SK-N-SH (cell line): ENCODE data around the gene CDC42BPG. TPM values are rescaled to one million over a fixed set of nuclear protein-coding genes. Genes with fewer than 3 reads are reported as not detected.

Source experiments
- CTCF ChIA-PET: fragments of 300-600, 350-600 bp; formaldehyde crosslinking; extraction: SDS; loops from one replicate; lab custom pipeline; 2021; lab: Yijun Ruan, JAX
- POLR2A ChIA-PET: fragments of 350-600 bp; sonication (Branson Sonifier 250); formaldehyde crosslinking; extraction: SDS; loops from one replicate; lab custom pipeline; 2020; ENCODE audit warnings: antibody characterized with exemption, inconsistent platforms; lab: Yijun Ruan, JAX
- DNase-seq: peaks from one replicate; pipeline ENCODE4 v3.0.0; 2012
- H2AFZ ChIP-seq: fragments of 200-600 bp; sonication (generic); 2 replicates; pipeline ENCODE4 v1.8.1; 2016; ENCODE audit warnings: antibody characterized with exemption, mild to moderate bottlenecking, low read depth
- H3F3A ChIP-seq: fragments of 200-600 bp; sonication (generic); replicated peaks from 2 replicates; pipeline ENCODE3; 2016; ENCODE audit warnings: antibody characterized with exemption, mild to moderate bottlenecking; ENCODE audit not compliant: insufficient read depth
- H3K27ac ChIP-seq, 2 experiments: fragments of 200-500 bp in 1 of 2; fragments of 200-600 bp in 1 of 2; sonication (Bioruptor generic) in 1 of 2; sonication (generic), shearing (Covaris generic) in 1 of 2; 2 replicates each; pipeline versions ENCODE4 v1.5.1 to v1.6.1; 2014 to 2016; ENCODE audit warnings: low read depth in 2 of 2, inconsistent platforms in 1 of 2, low read length in 1 of 2, mild to moderate bottlenecking in 1 of 2, mixed read lengths in 1 of 2
- H3K27me3 ChIP-seq: fragments of 200-600 bp; sonication (generic), shearing (Covaris generic); 2 replicates; pipeline ENCODE4 v1.6.1; 2016; ENCODE audit warnings: mixed run types; ENCODE audit not compliant: insufficient read depth
- H3K36me3 ChIP-seq, 2 experiments: fragments of 200-500 bp in 1 of 2; fragments of 200-600 bp in 1 of 2; sonication (Bioruptor generic) in 1 of 2; sonication (generic) in 1 of 2; replicated peaks in 1 of 2; 2 replicates each; pipeline versions ENCODE3 to v1.5.1; 2014 to 2016; ENCODE audit warnings: low read length in 1 of 2, mild to moderate bottlenecking in 1 of 2; ENCODE audit not compliant: insufficient read depth in 2 of 2, control insufficient read depth in 1 of 2
- H3K4me1 ChIP-seq, 2 experiments: fragments of 200-500 bp in 1 of 2; fragments of 200-600 bp in 1 of 2; sonication (Bioruptor generic) in 1 of 2; sonication (generic), shearing (Covaris generic) in 1 of 2; 2 replicates each; pipeline versions ENCODE4 v1.5.1 to v1.6.1; 2014 to 2016; ENCODE audit warnings: low read depth in 1 of 2, low read length in 1 of 2, mixed run types in 1 of 2; ENCODE audit not compliant: insufficient read depth in 2 of 2, control insufficient read depth in 1 of 2
- H3K4me2 ChIP-seq: fragments of 200-600 bp; sonication (generic), shearing (Covaris generic); 2 replicates; pipeline ENCODE4 v1.6.1; 2017; ENCODE audit warnings: mixed run types
- H3K4me3 ChIP-seq, 2 experiments: fragments of 200-500 bp in 1 of 2; fragments of 200-600 bp in 1 of 2; sonication (Bioruptor generic) in 1 of 2; sonication (generic), shearing (Covaris generic) in 1 of 2; 2 replicates each; pipeline versions ENCODE4 v1.5.1 to v1.8.1; 2014 to 2016; ENCODE audit warnings: low read depth in 2 of 2, inconsistent platforms in 1 of 2, low read length in 1 of 2, mild to moderate bottlenecking in 1 of 2, mixed read lengths in 1 of 2, moderate library complexity in 1 of 2
- H3K79me2 ChIP-seq: fragments of 200-600 bp; sonication (generic); 2 replicates; pipeline ENCODE4 v1.8.1; 2017; ENCODE audit warnings: mild to moderate bottlenecking; ENCODE audit not compliant: insufficient read depth
- H3K9ac ChIP-seq: fragments of 200-600 bp; sonication (generic); 2 replicates; pipeline ENCODE4 v1.6.1; 2017; ENCODE audit warnings: mixed run types
- H3K9me2 ChIP-seq: fragments of 200-600 bp; sonication (generic); 2 replicates; pipeline ENCODE4 v1.6.1; 2017; ENCODE audit warnings: mixed run types
- H3K9me3 ChIP-seq: fragments of 200-600 bp; sonication (generic); 2 replicates; pipeline ENCODE4 v1.6.1; 2017; ENCODE audit warnings: mixed run types, mild to moderate bottlenecking, moderate library complexity
- H4K20me1 ChIP-seq: fragments of 200-600 bp; sonication (generic); 2 replicates; pipeline ENCODE4 v1.6.1; 2017; ENCODE audit warnings: mild to moderate bottlenecking, mixed run types; ENCODE audit not compliant: insufficient read depth
- CHD2 ChIP-seq: fragments of 150-350 bp; IDR thresholded peaks from 2 replicates; pipeline ENCODE4 v1.6.1; 2018; ENCODE audit warnings: low read length; ENCODE audit not compliant: partially characterized antibody
- CTCF ChIP-seq: fragments of 200-600 bp; sonication (generic); IDR thresholded peaks from 2 replicates; pipeline ENCODE4 v1.6.1; 2017; ENCODE audit warnings: antibody characterized with exemption, mild to moderate bottlenecking, moderate library complexity
- ELF1 ChIP-seq: IDR thresholded peaks from 2 replicates; pipeline ENCODE4 v1.4.0; 2012
- EZH2phosphoT487 ChIP-seq: fragments of 200-600 bp; sonication (generic); IDR thresholded peaks from 2 replicates; pipeline ENCODE4 v1.6.1; 2017; ENCODE audit warnings: low read depth, mixed run types, mild to moderate bottlenecking, antibody characterized with exemption, moderate library complexity, borderline replicate concordance
- FOXJ3 ChIP-seq: sonication (generic); formaldehyde crosslinking; IDR thresholded peaks from 2 replicates; pipeline ENCODE4 v1.5.1; 2020; ENCODE audit warnings: mild to moderate bottlenecking, missing genetic modification reagents
- GABPA ChIP-seq: IDR thresholded peaks from 2 replicates; pipeline ENCODE4 v1.4.0; 2012; ENCODE audit warnings: low read depth, mild to moderate bottlenecking
- MAX ChIP-seq: IDR thresholded peaks from 2 replicates; pipeline ENCODE4 v1.4.0; 2012; ENCODE audit warnings: low read depth
- MEF2A ChIP-seq: IDR thresholded peaks from 2 replicates; pipeline ENCODE4 v1.4.0; 2012; ENCODE audit warnings: low read depth, borderline replicate concordance
- MXI1 ChIP-seq: IDR thresholded peaks from 2 replicates; pipeline ENCODE4 v1.6.1; 2012; ENCODE audit warnings: mild to moderate bottlenecking, low read depth, low read length, improper control_type of control experiment
- POLR2AphosphoS5 ChIP-seq: IDR thresholded peaks from 2 replicates; pipeline ENCODE4 v1.6.1; 2012; ENCODE audit warnings: low read depth, low read length
- RAD21 ChIP-seq: IDR thresholded peaks from 2 replicates; pipeline ENCODE4 v1.6.1; 2012; ENCODE audit warnings: mild to moderate bottlenecking, low read length
- REST ChIP-seq: IDR thresholded peaks from 2 replicates; pipeline ENCODE4 v1.6.1; 2012; ENCODE audit warnings: mild to moderate bottlenecking, low read depth, low read length, moderate library complexity
- RFX5 ChIP-seq: IDR thresholded peaks from 2 replicates; pipeline ENCODE4 v1.6.1; 2012; ENCODE audit warnings: mild to moderate bottlenecking, improper control_type of control experiment, low read length
- SMC3 ChIP-seq: IDR thresholded peaks from 2 replicates; pipeline ENCODE4 v1.6.1; 2012; ENCODE audit warnings: low read depth, low read length, improper control_type of control experiment
- TAF1 ChIP-seq: IDR thresholded peaks from 2 replicates; pipeline ENCODE4 v1.6.1; 2012; ENCODE audit warnings: low read depth, mild to moderate bottlenecking, low read length, moderate library complexity, borderline replicate concordance
- USF2 ChIP-seq: fragments of 150-350 bp; IDR thresholded peaks from 2 replicates; pipeline ENCODE4 v1.6.1; 2017; ENCODE audit warnings: antibody characterized with exemption, low read length, low read depth, borderline replicate concordance
- WGBS: methylation state at CpG from one replicate; pipeline ENCODE4 v1.1.6; 2017; ENCODE audit warnings: low lambda C conversion rate; 5-methylcytosine and 5-hydroxymethylcytosine counted together
- polyA plus RNA-seq, 3 experiments: library from polyadenylated mRNA; depleted of rRNA; stranded (reverse); fragments of >200 nt; gene quantifications; 2 replicates each; pipeline ENCODE4 v1.2.3, GENCODE V29; 2012

The CDC42BPG gene
- polyA plus RNA-seq, 1 of the 3 experiments (the other 2 are of a cell fraction): 0.33 TPM

- TF ChIP-seq MXI1 (no peak), CTCF (no peak), EZH2phosphoT487 (no peak), RFX5 (no peak), MEF2A (no peak)
These were observed 43.9 kb upstream of the CDC42BPG start (continued) for GRCh38 chr11:64888406-64888728.

GRCh38 chr11:64887757-64888405, 43.4 kb upstream of the CDC42BPG start:
- H3K79me2 ChIP-seq: no peaks in the 10 kb centered on the region
- H3K4me1 ChIP-seq: peaks cover 0 to 12% of the 10 kb centered on the region in 2 experiments; a peak in 1 of 4 replicates
- H2AFZ ChIP-seq: peak overlapping the region; percentile 100
- H3K4me3 ChIP-seq: peak overlapping the region in 1 of 2 experiments; percentile 35; a peak in 1 of 4 replicates
- no peaks in the 10 kb centered on the region for H4K20me1 ChIP-seq
- no peaks in the 10 kb centered on the region for H3K36me3 ChIP-seq
- DNase-seq: peak; percentile 97
- ChIA-PET POLR2A (interaction anchor here (0.6 to 1.3 kb wide), 2 partner anchors 9 to 28 kb away, joined by 3 to 5 read pairs; partner anchors contain the start of gene EHD1), CTCF (interaction anchor here (0.5 to 26.7 kb wide), 39 partner anchors 9 to 500 kb away, joined by 3 to 530 read pairs (median 4); partner anchors contain the start of genes ARL2, CDC42BPG and EHD1)
- no peaks in the 10 kb centered on the region for H3K9me2 ChIP-seq
- peaks cover 5% of the 10 kb centered on the region for H3F3A ChIP-seq
- no peaks in the 10 kb centered on the region for H3K27me3 ChIP-seq
- H3K27ac ChIP-seq: peak overlapping the region in 1 of 2 experiments; percentile 31; a peak in 1 of 4 replicates
- H3K4me2 ChIP-seq: 0 out of 2 replicates have a peak overlapping the region, but pooled peaks have one; percentile 47
- H3K9me3 ChIP-seq: no peaks in the 10 kb centered on the region
- TF ChIP-seq FOXJ3 (CRISPR knock-in tag): no peak
- TF ChIP-seq TAF1: no peak; the same call in 1 of the 2 replicates
- no peak for TF ChIP-seq USF2
- peak; percentile 65 for TF ChIP-seq SMC3
- peak; percentile 29; the same call in 1 of the 2 replicates for TF ChIP-seq GABPA
- TF ChIP-seq CHD2: peak; percentile 26
- TF ChIP-seq CTCF: peak; percentile 91
- TF ChIP-seq REST: 0 out of 2 replicates have a peak, but pooled peaks have one; percentile 32
- 0 out of 2 replicates have a peak, but pooled peaks have one; percentile 31 for TF ChIP-seq RAD21
- peak; percentile 53; the same call in 1 of the 2 replicates for TF ChIP-seq MXI1
- peak; percentile 17; the same call in 1 of the 2 replicates for TF ChIP-seq POLR2AphosphoS5
- TF ChIP-seq ELF1: no peak
- peak; percentile 44; the same call in 1 of the 2 replicates for TF ChIP-seq MAX
- WGBS: 42% methylated on average over 11 of the region's 34 CpGs
- H3K9ac ChIP-seq: peak overlapping the region; percentile 34; the same call in 1 of the 2 replicates
